ENCODE measurements around the gene G6PD.
"Not testable (repeated sequence)": the region's sequence is repeated elsewhere in the genome, so short reads cannot be mapped to it uniquely, and the experiment has no call there.

G6PD gene

GRCh38 chrX:154513716-154514115 lies 32.9 kb downstream of the G6PD start:
- no peak for DNase-seq

- no peak for DNase-seq
Observed at GRCh38 chrX:154512879-154513553, 33.6 kb downstream of the G6PD start.

DNA sequence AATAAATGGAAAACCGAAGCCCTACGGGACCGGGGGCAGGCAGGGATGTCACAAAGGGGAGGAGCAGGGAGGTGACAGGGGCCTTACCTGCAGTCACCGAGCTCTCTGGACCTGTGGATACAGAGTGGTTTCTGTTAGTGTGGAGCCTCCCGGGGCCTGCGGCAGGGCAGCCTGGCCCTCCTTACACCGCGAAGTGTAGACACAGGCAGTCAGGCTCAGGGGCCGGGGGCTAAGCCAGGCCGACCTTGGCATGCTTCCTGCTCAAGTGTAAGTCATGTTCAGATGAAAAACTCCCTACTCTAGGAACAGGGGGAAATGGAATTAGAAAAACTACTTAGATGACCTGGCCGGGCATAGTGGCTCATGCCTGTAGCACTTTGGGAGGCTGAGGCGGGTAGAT lies 34.9 kb downstream of the G6PD start:
- no peak for DNase-seq

- no peak for DNase-seq
Observed at GRCh38 chrX:154509455-154509854, 37.2 kb downstream of the G6PD start.

GRCh38 chrX:154508384-154508745 lies 38.3 kb downstream of the G6PD start:
- DNase-seq = no peak

DNA sequence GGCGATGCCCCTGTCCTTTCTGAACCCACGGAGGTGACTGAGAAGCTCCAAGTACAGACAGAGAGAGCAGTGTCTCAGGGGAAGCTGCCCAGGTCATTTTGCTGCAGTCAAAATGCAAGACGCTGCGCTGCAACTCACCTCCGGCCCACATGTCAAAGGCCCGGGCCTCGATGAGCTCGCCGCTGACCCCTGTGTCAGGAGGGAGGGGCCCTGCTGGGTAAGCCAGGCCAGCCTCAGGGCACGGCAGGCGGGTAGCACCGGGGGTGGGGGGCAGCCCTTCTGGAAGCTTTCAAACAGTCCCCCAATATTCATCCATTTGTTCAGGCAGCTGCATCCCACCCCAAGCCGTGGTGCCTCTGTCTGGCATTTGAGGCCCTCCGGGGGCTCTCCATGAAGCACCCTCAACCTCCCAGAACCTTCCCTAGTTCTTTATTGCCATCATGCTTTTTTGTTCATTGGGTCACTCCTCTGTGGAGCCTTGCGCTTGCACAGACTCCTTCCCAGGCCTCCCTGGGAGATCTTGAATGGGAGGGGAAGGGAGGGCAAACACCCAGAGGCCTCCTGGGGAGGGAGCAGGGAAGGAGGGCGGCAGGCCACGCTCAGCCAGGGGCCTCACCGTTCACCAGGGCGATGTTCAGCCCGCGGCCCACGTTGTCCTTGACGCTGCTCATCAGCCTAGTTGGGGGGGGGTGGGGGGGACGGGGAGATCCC lies 38.8 kb downstream of the G6PD start:
- DNase-seq = no peak

DNA sequence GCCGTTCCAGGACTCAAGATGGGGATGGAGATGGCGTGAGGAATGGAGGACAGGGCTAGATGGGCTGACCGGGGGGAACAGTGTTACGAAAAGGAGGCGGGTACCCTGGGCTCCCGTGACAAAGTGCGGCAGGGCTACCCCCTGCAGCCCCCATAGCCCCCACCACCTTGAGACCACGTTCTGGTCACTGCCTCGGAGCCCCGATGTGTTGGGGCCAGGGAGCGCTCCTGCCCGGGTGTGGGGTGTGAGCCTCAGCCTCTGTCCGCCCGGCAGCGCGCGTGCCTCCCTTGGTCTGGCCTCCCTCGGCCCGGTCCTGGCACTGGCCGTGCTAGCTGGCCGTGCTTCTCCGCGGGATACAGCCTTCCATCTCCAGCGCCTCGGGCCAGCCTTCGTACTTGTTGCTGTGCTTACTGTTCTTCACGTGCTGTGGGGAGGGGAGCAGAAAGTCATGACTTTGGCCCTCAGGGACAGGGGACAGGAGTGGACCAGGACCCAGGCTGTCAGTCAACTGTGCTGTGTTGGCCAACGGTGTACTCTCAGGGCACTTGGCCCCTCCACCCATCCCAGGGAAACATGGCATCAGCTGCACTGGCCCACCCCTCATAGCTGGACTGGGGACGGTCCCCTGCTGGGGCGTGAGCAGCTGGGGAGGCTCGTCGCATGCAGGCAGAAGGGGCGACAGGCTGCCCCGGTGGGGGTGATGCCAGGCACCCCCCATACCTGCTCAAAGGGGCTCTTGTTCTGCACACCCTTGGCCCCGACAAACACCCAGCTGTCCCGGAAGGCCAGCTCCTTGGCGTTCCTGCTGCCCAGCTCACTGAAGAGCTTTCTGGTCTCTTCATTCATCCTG lies 39.9 kb downstream of the G6PD start:
- DNase-seq = no peak

- no peak for DNase-seq
Observed at GRCh38 chrX:154505734-154506133, 40.9 kb downstream of the G6PD start.

GRCh38 chrX:154502989-154503388 lies 43.7 kb downstream of the G6PD start:
- DNase-seq = no peak

- no peak for DNase-seq
Observed at GRCh38 chrX:154502098-154502497, 44.5 kb downstream of the G6PD start.

DNA sequence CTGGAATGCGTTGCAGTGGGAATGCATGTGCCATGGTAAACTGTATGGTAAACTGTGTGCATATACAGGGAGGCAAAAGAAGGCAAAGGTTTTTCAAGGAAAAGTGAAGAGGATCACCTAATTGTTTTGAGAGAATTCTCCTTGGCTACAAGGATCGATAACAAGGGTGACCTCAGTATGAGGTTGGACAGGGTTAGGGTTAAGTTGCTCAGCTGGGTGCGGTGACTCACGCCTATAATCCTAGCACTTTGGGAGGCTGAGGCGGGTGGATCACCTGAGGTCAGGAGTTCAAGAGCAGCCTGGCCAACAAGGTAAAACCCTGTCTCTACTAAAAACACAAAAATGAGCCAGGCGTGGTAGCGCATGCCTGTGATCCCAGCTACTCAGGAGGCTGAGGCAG lies 45.2 kb downstream of the G6PD start:
- DNase-seq = not testable (repeated sequence)

DNA sequence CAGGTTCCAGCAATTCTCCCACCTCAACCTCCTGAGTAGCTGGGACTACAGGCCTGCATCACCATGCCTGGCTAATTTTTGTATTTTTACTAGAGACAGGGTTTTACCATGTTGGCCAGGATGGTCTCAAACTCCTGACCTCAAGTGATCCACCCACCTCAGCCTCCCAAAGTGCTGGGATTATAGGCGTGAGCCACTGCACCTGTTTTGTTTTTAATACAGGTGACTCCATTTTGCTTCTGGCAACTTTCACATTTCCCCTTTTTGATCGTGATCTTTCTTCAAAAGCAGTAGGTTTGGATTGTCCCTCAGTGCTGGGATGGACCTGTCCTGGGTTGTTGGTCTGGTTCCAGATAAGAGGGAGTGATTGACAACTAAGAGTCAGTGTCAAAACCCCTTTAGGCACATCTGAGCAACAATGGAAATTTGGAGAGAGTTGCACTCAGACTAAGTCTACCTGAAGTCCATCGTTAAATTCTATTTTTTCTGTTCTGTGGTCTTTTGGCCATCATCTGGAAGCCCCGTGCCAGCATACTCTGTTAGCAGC lies 50.0 kb downstream of the G6PD start:
- DNase-seq = not testable (repeated sequence)

DNA sequence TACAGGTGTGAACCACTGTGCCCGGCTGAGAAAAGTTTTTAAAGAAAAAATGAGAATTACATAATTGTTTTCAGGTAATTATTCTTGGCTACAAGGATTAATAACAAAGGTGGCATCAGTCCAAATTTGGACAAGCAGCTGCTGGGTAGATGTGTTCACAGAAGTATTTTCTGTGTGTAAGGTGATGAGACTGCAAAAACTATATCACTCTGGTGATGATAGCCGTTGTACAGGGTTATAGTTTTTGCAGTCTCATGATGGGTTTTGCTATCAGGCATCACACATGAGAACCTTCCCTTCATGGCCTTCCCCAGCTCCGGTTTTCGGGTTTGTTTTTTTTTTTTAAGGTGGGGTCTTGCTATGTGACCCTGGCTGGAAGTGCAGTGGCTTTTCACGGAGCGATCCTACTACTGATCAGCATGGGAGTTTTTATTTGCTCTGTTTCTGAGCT lies 51.1 kb downstream of the G6PD start:
- no peak for DNase-seq

- no peak for DNase-seq
Observed at GRCh38 chrX:154494715-154495114, 51.9 kb downstream of the G6PD start.

DNA sequence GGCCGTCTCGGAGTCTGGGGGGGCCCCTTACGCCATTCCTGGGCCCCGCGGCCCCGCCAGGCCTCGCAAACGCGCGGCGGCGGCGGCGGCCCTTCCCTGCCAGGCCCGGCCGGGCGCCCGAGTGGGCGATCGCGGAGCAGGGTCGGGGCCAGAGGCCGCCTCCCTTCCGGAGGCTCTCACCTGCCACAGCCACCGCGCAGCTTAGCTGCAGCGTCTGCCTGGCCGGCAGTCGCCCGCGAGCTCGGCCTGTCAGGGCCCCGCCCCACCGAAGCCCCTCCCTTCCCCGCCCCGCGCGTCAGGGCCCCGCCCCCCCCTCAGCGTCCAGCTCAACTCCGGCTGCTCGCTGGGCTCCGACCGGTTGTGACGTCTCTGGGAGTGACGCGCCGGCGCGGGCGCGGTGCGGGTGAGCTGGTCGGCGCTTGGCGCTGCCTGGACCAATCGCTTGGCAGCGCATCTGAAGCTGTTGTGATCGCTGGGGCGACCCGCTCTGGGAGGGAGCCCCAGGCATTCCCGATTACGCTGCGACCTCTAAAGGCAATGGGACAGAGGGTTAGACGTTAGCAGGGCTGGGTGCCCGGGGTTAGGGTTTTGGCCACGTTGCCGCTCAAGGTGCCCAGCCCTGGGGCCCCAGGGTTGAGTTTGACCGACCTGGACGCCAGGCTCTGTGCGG lies 56.1 kb downstream of the G6PD start, which contains the start of gene SLC10A3:
TSS of gene SLC10A3 (minus strand) at position 216 of the 670 bp plus-strand sequence. CDS start 1,689 bp downstream, outside the sequence.
- peak; percentile 94 for DNase-seq

DNA sequence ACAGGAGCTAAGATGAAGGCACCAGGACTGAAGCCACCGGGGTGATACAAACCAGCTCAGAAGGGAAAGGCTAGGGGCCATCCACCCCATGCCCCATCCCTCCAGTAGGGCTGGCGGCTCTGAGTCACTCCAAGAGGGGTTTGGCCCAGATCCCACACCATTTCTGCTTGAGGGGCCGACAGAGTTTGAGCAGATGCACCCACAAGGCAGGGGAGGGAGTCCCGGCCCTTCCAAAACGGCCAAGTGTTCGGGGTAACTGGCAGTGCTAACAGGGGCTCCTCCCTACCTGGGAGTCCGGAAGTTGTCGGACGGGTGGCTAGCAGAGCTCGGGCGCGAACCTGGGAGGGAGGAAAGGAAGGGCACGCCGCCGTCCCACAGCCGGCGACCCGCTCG lies 56.6 kb downstream of the G6PD start:
- DNase-seq = peak; percentile 32

DNA sequence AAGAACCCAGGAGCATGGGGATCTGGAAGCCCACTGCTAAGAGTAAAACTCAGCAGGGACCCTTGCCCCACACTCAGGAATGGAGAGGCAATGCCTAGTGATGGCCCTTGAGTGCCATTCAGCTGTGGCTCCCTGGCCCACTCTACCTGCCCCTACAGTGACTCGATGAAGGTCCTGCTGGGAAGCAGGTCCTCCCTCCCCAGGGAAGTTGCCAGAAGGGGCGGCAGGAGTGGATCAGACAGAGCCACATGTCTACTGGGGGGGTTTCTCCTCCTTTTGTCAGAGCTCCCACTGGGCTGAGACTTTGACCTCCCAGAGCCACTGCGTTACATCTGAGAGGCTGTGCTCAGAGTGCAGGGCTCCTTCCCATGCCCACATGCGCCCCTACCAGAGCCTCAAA lies 57.5 kb downstream of the G6PD start:
- no peak for DNase-seq

GRCh38 chrX:154488336-154489075 lies 58.1 kb downstream of the G6PD start:
- no peak for DNase-seq

DNA sequence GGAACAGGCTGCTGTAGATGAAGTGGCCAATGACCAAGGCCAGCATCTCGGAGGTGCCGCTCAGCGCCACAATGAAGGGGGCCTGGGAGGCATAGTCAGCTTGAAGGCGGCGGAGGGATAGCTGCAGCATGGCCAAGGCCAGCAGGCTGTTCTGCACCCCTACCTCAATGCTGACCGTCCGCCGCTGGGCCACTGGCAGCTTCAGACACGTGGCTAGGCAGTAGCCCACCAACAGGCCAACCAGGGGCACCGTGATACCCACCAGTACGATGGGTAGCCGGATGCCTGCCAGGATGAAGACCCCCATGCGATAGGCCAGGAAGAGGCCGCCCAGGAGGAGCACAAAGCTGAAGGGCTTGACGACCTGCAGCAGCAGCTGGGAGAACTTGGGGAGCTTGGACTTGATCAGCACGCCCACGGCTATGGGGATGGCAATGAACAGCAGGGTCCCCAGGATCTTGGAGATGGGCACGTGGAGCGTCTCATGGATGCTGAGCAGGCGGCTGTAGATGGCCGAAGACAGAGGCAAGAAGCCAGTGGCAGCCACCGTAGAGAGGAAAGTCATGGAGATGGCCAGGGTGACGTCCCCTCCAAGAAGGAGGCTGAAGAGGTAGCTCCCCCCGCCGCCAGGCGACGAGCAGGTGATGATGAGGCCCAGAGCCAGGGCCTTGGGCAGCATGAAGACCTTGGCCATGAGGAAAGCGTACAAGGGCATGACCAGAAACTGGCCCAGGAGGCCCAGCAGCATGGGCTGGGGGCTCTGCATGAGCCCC lies 58.9 kb downstream of the G6PD start:
- no peak for DNase-seq

- peak; percentile 64 for DNase-seq
Observed at GRCh38 chrX:154486396-154487207, 60.0 kb downstream of the G6PD start, which contains the start of gene UBL4A. Gene UBL4A (minus strand): TSS chrX:154486615. CDS start chrX:154486584, 31 bp downstream.

All from CD4-positive, alpha-beta T cell treated with Interleukin-17A for 1 hour (primary cell).